Measurements from ENCODE around the gene ITIH5.
"Not testable (repeated sequence)": the region's sequence is repeated elsewhere in the genome, so short reads cannot be mapped to it uniquely, and the experiment has no call there.

Gene ITIH5

DNA sequence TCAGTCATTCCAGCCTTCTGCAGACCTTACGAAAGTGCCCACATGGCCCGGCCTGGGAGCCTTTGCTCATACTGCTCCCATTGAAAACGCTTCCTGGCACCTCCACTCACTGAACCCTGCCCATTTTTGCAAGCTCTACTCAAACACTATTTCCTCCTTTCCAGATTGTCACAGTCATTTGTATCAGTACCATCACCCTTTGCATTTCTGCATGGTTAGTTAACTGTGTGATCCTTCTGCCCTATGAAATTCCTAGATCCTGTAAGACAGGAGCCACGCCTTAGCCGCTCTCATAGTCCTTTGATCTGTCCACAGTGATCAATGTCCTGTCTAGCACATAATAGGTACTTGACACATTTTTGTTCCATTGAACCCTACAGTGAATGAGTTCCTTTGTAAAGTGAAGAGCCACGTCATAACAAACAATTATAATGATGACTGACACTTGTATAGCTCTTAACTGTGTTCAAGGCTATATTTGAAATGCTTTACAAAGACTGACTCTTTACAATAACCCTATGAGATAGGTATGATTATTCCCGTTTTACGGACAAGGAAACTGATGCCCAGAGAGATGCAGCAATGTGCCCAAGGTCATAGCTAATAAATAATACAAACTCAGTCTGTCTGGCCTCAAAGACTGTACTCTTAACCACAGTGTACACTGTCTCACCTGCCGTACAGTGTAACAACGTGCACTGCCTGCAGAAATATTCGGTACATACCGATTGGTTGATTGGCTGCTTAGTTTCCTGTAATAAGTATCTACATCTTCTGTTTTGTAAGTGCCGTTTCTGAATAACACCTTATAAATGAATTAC, 19.8 kb upstream of the ITIH5 start:
- TF ChIP-seq, protein P1, sequence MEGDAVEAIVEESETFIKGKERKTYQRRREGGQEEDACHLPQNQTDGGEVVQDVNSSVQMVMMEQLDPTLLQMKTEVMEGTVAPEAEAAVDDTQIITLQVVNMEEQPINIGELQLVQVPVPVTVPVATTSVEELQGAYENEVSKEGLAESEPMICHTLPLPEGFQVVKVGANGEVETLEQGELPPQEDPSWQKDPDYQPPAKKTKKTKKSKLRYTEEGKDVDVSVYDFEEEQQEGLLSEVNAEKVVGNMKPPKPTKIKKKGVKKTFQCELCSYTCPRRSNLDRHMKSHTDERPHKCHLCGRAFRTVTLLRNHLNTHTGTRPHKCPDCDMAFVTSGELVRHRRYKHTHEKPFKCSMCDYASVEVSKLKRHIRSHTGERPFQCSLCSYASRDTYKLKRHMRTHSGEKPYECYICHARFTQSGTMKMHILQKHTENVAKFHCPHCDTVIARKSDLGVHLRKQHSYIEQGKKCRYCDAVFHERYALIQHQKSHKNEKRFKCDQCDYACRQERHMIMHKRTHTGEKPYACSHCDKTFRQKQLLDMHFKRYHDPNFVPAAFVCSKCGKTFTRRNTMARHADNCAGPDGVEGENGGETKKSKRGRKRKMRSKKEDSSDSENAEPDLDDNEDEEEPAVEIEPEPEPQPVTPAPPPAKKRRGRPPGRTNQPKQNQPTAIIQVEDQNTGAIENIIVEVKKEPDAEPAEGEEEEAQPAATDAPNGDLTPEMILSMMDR (IDR thresholded peaks at IDR 0.05; ENCODE audit: control extremely low read depth, extremely low read depth, low read depth, missing control alignments): no peak
- POLR2A ChIA-PET: no interaction called here
- CTCF ChIA-PET: interaction anchor here (0.6 to 6.8 kb wide), 30 partner anchors 9 to 1522 kb away, joined by 3 to 82 read pairs (median 3); partner anchors contain the start of gene ITIH2
- DNase-seq (ENCODE audit: extremely low spot score): no peak

DNA sequence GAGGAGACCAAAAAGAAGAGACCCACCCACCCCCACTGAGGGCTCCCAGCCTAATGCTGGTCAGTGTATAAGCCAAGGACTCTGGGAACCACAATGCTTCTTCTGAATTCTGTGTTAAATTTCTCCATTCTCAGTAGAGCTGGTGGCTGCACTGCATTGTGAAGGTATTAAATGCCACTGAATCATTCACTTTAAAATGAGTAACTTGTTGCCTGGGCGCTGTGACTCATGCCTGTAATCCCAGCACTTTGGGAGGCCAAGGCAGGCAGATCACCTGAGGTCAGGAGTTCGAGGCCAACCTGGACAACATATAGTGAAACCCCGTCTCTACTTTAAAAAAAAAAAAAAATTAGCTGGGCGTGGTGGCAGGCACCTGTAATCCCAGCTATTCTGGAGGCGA, 13.3 kb upstream of the ITIH5 start:
- POLR2A ChIA-PET; CTCF ChIA-PET; DNase-seq (ENCODE audit: extremely low spot score): not testable (repeated sequence)

DNA sequence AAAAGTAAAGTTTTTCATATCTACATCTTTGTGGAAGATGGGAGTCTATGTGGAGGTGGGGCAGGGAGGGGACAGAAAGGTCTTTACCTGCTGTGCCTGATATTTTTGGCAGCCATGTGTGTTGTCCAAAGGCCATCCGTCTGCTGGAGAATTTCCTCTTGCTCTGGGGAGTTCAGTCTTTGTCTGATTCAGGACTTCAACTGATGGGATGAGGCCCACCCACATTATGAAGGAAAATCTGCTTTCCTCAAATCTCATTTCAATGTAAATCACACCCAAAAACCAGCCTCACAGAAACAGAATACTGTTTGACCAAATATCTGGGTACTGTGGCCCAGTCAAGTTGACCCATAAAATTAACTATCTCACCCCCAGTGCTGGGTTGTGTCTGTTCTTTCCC, 12.5 kb upstream of the ITIH5 start:
- ChIA-PET CTCF (no interaction called here), POLR2A (no interaction called here)
- no peak for DNase-seq (ENCODE audit: extremely low spot score)
- TF ChIP-seq, protein P1 (IDR thresholded peaks at IDR 0.05; ENCODE audit: control extremely low read depth, extremely low read depth, low read depth, missing control alignments): no peak

DNA sequence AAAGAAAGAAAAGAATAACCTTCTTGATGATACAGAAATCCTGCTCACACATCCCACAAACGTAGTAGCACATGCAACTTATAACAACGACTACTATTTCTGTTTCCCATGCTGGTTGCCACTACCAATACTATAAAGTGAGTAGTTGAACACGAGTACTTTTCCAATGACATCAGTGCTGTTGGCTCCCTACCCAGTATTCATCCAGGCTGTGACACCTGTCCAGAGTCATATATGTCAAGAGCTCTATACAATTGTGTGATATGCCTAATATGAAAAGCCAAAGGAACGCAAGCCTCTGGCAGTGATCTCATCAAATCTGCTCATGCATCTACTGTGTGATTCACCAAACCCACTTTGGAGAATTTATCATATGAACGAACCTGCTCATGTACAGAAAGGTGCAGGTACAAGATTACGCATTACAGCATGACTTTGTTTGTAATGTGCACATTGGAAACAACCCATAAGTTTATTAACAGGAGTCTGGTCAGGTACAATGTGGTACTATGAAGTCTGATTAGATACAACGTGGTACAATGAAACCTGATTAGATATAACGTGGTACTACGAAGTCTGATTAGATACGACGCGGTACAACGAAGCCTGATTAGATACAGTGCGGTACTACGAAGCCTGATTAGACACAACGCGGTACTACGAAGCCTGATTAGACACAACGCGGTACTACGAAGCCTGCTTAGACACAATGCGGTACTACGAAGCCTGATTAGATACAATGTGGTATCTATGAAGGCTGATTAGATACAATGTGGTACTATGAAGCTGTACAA, 5.8 kb upstream of the ITIH5 start:
- TF ChIP-seq, protein P1 (IDR thresholded peaks at IDR 0.05; ENCODE audit: control extremely low read depth, extremely low read depth, low read depth, missing control alignments): no peak
- DNase-seq (ENCODE audit: extremely low spot score): no peak
- ChIA-PET CTCF (interaction anchor here (1.7 kb wide), 1 partner anchor 15 kb away, joined by 5 read pairs; no protein-coding TSS in a partner anchor), POLR2A (no interaction called here)

DNA sequence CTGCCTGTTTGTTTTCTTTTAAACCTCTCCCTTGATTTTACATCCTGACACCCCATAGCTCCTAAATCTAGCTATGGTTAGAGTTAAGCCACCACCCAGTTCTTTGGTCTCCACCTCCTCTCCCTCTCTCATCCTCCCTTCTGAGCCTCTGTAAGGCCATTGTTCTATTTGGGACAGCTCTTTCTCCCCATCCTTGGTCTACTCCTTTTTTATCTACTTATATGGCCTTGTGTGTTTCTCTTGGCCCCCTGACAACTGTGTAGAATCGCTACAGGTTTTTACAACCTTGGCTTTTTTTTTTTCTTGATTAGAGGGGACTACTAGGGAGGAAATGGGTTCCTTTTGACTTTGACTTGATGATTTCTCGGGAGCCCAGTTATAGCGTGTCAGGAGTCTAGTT, 3.4 kb upstream of the ITIH5 start:
- POLR2A ChIA-PET: no interaction called here
- TF ChIP-seq, protein P1 (IDR thresholded peaks at IDR 0.05; ENCODE audit: control extremely low read depth, extremely low read depth, low read depth, missing control alignments): no peak
- no peak for DNase-seq (ENCODE audit: extremely low spot score)
- CTCF ChIA-PET: interaction anchor here (0.6 to 2.6 kb wide), 3 partner anchors 15 to 145 kb away, joined by 3 to 14 read pairs (median 6); no protein-coding TSS in a partner anchor

DNA sequence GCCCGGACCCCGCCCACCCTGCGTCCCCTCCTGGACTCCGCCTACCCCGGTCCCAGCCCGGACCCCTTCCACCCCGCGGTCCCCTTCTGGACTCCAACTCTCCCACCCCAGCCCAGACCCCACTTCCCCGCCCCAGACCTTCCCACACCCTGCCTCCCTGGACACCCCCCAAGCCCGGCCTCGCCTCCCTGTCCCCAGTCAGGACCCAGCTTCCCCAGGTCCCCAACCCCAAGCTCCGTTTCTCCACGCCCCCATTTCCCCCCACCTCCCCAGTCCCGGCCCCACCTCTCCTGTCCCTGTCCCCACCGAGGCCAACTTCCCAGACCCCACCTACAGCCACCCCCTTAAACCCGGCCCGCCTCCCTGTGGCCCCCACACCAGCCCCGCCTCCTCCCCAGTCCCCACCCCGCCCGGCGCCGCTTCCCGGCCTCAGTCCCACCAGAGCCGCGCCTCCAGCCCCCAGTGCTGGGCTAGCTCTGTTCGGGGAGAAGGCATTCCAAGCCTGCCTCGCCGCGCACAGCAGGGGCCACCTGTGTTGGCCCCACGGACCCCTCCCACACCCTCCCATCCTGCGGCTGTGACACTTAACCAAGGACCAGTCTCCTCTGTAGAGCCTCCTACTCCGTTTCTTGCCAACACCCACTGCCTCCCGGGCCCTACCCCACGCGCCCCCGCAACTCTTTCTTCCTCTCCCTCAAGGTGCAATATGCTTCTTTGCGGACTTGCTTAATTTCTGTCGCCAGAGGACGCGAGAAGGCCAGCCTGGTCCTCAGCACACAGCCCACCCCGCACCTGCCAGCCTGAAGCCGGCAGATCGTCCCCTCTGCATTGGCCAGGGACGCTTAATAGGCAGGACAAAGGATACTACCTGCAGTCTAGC, 736 bp upstream of the ITIH5 start:
- ChIA-PET POLR2A (no interaction called here), CTCF (interaction anchor here (1.0 kb wide), 1 partner anchor 15 kb away, joined by 3 read pairs; no protein-coding TSS in a partner anchor)
- DNase-seq (ENCODE audit: extremely low spot score): peak; percentile 21
- TF ChIP-seq, protein P1 (IDR thresholded peaks at IDR 0.05; ENCODE audit: control extremely low read depth, extremely low read depth, low read depth, missing control alignments): no peak
